Activated CD4-positive, alpha-beta T cell treated with anti-CD3 and anti-CD28 coated beads, Interleukin-2, amount 10 ng/mL, durations not matched to agents 24 days and 14 days (primary cell): ENCODE measurements around the gene CEBPG. TPM values are rescaled to one million over a fixed set of nuclear protein-coding genes. Genes with fewer than 3 reads are reported as not detected.

Source experiments
- DNase-seq: peaks from one replicate; pipeline ENCODE4 v3.0.0; 2022
- H3K27ac Mint-ChIP-seq: one replicate; pipeline ENCODE4 v1.8.0; 2022; ENCODE audit warnings: mild to moderate bottlenecking, mixed read lengths
- H3K27me3 Mint-ChIP-seq: one replicate; pipeline ENCODE4 v1.8.0; 2022; ENCODE audit warnings: mixed read lengths
- H3K36me3 Mint-ChIP-seq: one replicate; pipeline ENCODE4 v1.8.0; 2022; ENCODE audit warnings: low read depth, mild to moderate bottlenecking, mixed read lengths
- H3K4me1 Mint-ChIP-seq: one replicate; pipeline ENCODE4 v1.8.0; 2021; ENCODE audit warnings: mixed read lengths
- H3K4me3 Mint-ChIP-seq: one replicate; pipeline ENCODE4 v1.8.0; 2022; ENCODE audit warnings: mild to moderate bottlenecking, moderate library complexity, mixed read lengths
- H3K9me3 Mint-ChIP-seq: one replicate; pipeline ENCODE4 v1.8.0; 2021; ENCODE audit warnings: mixed read lengths
- intact Hi-C: fragments of 100-400 bp; cut with micrococcal nuclease; formaldehyde crosslinking; loops from one replicate; pipeline ENCODE4 v1.15.1; 2023
- total RNA-seq: library from RNA; stranded (reverse); gene quantifications from 2 replicates; pipeline ENCODE4 v1.2.3, GENCODE V29; 2022

The CEBPG gene
- total RNA-seq, 1 donor from 2014 or later: 29.7 TPM

DNA sequence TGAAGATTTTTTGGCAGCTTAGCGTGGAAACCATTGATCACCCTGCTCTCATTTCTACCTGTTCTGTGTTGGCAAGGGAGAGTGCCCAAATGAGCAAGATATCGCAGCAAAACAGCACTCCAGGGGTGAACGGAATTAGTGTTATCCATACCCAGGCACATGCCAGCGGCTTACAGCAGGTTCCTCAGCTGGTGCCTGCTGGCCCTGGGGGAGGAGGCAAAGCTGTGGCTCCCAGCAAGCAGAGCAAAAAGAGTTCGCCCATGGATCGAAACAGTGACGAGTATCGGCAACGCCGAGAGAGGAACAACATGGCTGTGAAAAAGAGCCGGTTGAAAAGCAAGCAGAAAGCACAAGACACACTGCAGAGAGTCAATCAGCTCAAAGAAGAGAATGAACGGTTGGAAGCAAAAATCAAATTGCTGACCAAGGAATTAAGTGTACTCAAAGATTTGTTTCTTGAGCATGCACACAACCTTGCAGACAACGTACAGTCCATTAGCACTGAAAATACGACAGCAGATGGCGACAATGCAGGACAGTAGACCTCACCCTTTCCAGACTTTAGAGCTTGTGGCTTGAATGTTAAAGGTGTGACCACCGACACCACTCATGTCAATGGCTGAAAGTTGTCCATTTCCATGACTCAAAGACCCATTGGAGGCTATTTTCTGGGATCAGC, 5.8 kb downstream of the CEBPG start:
- no peaks in the 10 kb centered on the region for H3K9me3 Mint-ChIP-seq
- H3K27ac Mint-ChIP-seq: no peak overlapping the region
- peaks cover 39% of the 10 kb centered on the region for H3K4me1 Mint-ChIP-seq
- no peaks in the 10 kb centered on the region for H3K27me3 Mint-ChIP-seq
- H3K4me3 Mint-ChIP-seq: no peak overlapping the region
- peaks cover 34% of the 10 kb centered on the region for H3K36me3 Mint-ChIP-seq
- intact Hi-C loops: loop anchor here (10.0 kb wide), 2 partner anchors 404 to 704 kb away; partner anchors contain the start of genes ANKRD27, CEP89, FAAP24 and RGS9BP
- DNase-seq: no peak

DNA sequence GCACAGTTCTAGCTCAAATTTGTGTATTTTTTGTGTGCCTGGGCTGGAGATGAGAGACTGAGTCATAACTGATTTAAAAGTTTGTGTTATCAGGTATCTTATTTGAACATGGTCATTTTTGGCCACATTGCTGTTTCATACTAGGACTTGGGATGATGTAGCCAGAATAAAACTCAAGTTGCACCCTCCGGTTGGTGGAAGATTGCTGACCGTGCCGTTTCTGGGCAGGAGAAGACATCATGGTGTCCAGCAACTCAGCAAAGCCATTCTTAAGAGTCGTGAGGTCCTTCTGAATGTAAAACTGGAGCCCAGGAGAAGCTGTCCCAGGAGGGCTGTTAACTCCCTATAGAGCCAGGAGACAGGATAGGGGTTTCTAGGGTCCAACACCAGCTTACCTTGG, 7.6 kb downstream of the CEBPG start:
- Mint-ChIP-seq H3K4me1 (peaks cover 21% of the 10 kb centered on the region), H3K9me3 (no peaks in the 10 kb centered on the region), H3K36me3 (peaks cover 25% of the 10 kb centered on the region), H3K27ac (no peak overlapping the region), H3K4me3 (no peak overlapping the region), H3K27me3 (no peaks in the 10 kb centered on the region)
- DNase-seq: no peak
- intact Hi-C loops: no loop called here

DNA sequence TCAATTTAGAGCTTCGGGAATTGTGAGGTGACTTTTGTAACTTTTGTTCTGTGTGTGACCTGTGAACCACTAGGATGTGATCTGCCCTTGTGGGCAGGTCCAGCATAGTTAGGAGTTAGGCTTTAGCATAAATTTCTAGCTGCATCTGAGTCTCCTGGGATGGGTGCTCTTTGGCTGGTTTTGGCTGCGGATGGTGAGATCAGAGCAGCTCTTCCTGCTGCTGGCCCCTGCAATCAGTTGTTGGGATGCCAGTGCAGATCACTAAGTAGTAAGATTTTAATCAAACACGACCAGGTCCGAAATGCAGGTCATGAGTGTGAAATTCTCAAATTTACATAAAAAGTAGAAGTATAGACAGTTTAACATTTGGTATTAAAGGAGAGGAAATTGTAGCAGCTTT, 8.5 kb downstream of the CEBPG start:
- DNase-seq: no peak
- Mint-ChIP-seq H3K9me3 (no peaks in the 10 kb centered on the region), H3K4me3 (no peak overlapping the region), H3K27me3 (no peaks in the 10 kb centered on the region), H3K4me1 (peaks cover 13% of the 10 kb centered on the region), H3K36me3 (peaks cover 22% of the 10 kb centered on the region), H3K27ac (no peak overlapping the region)
- intact Hi-C loops: no loop called here

DNA sequence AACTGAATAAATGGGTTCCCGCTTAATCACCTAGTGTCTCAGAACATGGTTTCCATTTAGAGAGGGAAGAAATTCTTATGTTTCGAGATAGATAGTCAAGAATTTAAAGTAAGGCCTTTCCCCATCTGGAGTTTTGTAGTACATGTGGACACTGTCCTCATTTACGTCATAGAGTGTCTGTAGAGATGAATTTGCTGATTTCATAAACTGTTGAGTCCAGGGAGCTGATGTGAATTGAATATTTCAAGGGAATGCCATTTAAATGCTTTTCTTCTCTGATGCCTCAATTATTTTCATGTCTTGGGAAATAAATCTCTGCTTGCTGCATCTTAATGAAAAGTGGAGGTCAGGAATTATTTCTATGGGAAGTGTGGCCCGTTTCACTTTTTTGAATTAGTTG, 9.5 kb downstream of the CEBPG start:
- DNase-seq: no peak
- intact Hi-C loops: no loop called here
- no peaks in the 10 kb centered on the region for H3K9me3 Mint-ChIP-seq
- no peak overlapping the region for H3K27ac Mint-ChIP-seq
- H3K4me3 Mint-ChIP-seq: no peak overlapping the region
- H3K36me3 Mint-ChIP-seq: peaks cover 22% of the 10 kb centered on the region
- peaks cover 7% of the 10 kb centered on the region for H3K4me1 Mint-ChIP-seq
- no peaks in the 10 kb centered on the region for H3K27me3 Mint-ChIP-seq

DNA sequence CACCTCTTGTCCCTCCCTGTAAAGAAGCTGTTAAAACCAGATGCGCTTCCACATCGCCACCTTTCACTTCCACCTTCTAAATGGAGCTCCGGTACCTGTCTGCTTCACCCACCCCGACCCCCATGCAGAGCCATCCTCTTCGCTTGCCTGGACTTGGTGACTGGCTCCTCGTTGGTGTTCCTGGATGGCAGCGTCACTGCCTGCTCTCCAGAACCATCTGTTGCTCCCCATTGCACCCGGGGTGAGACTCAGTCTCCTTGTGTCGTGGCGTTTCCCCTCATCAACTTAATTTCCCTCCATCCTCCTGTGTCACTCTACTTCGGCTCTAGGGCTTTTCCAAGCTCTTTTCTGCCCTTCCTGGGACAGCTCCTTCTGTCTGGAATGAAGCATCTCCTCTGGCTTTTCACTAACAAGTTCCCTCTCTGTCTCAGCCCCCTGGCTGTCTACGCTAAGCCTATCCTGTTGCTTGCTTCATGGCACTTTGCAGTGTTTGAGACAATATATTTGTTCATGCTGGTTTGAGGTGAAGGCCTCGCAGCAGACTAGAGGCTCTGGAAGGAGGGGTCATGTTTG, 10.3 kb downstream of the CEBPG start:
- no peaks in the 10 kb centered on the region for H3K27me3 Mint-ChIP-seq
- DNase-seq: no peak
- H3K27ac Mint-ChIP-seq: no peak overlapping the region

DNA sequence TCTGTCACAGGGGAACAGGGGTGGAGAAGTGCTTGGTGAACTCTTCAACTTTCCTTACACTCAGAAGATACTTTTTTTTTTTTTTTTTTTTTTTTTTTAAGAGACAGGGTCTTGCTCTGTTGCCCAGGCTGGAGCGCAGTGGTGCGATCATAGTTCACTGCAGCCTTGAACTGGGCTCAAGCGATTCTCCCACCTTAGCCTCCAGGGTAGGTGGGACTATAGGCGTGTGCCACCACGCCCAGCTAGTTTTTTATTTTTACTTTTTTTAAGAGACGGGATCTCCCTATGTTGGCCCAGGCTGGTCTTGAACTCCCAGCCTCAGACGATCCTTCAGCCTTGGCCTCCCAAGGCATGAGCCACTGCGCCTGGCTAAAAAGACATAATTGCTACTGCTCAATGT, 11.5 kb downstream of the CEBPG start:
- peaks cover 2% of the 10 kb centered on the region for H3K4me1 Mint-ChIP-seq
- H3K4me3 Mint-ChIP-seq: no peak overlapping the region
- no peak for DNase-seq
- no peaks in the 10 kb centered on the region for H3K9me3 Mint-ChIP-seq
- peaks cover 11% of the 10 kb centered on the region for H3K36me3 Mint-ChIP-seq
- no peaks in the 10 kb centered on the region for H3K27me3 Mint-ChIP-seq
- no peak overlapping the region for H3K27ac Mint-ChIP-seq
- intact Hi-C loops: no loop called here

More for the DNA sequence above, 10.3 kb downstream of the CEBPG start:
- H3K4me3 Mint-ChIP-seq: no peak overlapping the region
- peaks cover 22% of the 10 kb centered on the region for H3K36me3 Mint-ChIP-seq
- H3K9me3 Mint-ChIP-seq: no peaks in the 10 kb centered on the region
- intact Hi-C loops: no loop called here
- H3K4me1 Mint-ChIP-seq: peaks cover 5% of the 10 kb centered on the region

DNA sequence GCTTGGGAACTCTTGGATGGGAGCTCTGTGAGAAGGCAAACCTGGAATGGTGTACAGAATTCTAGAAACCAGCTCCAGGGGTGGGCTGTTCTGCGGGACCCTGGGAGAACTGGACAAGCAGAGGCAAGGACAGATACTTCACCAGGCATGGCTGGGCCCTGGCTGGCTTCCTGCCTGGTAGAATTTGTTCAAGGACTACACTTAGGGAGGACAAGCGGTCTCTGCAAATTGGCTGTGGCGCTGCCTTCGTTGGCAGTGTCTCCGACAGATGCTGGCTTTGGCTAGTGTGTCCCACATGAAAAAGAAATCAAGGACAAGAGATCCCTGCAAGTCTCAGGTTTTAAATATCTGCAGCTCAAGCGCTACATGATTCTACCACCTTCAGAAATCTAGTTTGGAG, 12.4 kb downstream of the CEBPG start:
- no peak overlapping the region for H3K4me3 Mint-ChIP-seq
- intact Hi-C loops: no loop called here
- peaks cover 9% of the 10 kb centered on the region for H3K36me3 Mint-ChIP-seq

DNA sequence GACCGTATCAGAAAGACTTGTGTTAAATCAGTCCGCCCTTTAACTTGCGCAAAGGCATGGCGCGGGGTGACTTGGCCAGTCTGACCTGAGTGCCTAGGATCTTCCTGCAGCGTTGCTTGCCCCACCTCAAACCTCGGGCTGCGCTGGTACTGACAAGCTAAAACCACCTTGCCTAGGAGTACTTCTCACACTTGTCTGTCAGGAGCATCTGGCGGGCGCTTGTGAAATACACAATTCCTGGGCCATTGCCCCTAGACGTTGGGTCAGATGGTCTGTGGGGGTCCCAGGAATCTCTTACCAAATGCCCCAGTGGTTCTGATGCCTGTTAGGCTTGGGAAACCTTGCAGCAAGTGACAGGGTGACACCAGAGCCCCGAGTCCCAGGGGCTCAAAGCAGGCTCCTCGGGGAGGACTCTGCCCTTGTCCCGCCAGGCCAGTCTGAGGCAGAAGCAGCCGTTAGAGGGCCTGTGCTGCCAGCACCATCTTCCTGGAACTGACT, 12.9 kb downstream of the CEBPG start:
- intact Hi-C loops: no loop called here
- Mint-ChIP-seq H3K36me3 (peaks cover 6% of the 10 kb centered on the region), H3K4me1 (no peaks in the 10 kb centered on the region), H3K27me3 (no peaks in the 10 kb centered on the region), H3K4me3 (no peak overlapping the region), H3K27ac (no peak overlapping the region), H3K9me3 (no peaks in the 10 kb centered on the region)
- DNase-seq: no peak

More for the DNA sequence above, 12.4 kb downstream of the CEBPG start:
- H3K27ac Mint-ChIP-seq: no peak overlapping the region
- H3K27me3 Mint-ChIP-seq: no peaks in the 10 kb centered on the region
- DNase-seq: no peak
- no peaks in the 10 kb centered on the region for H3K9me3 Mint-ChIP-seq
- H3K4me1 Mint-ChIP-seq: peaks cover 2% of the 10 kb centered on the region

DNA sequence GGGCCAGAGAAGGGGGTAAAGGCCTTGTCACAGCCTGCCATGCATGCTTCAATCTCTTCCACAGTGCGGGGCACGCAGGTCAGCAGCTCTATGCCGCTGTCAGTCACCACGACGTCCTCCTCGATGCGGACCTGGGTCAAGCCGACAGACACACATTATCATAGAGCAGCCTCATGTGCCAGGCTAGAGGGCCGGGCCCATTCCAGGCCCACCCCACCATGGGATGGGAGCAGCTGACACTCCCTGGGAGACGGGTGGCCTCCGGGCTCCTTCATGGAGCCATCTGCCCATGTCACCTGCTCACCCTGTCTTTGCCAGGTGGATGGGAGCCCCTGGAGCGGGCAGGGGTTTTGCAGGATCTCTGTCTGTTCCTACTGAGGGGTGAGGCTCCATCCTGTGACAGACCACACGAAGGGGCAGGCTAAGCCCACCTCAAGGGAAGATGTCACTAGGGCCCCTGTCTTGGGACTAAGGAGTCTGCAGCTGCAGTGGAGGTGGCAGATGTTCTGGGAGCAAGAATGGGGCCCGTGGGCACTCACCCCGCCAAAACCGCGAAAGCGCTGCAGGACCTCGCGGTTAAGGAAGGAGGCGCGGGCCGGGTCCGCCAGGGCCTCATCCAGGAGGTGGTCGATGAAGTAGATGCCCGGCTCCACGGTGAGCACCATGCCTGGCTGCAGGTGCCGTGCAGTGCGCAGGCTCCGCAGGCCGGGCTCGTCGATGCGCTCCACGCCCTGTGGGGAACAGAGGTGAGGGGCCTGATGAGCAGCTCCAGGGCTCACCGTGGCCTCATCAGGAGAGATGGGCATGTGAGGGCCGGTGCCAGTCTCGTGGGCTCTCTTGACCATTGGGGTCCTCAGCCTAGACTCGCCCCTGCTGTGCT, 14.1 kb downstream of the CEBPG start:
- H3K4me1 Mint-ChIP-seq: no peaks in the 10 kb centered on the region
- no peaks in the 10 kb centered on the region for H3K27me3 Mint-ChIP-seq
- H3K4me3 Mint-ChIP-seq: no peak overlapping the region
- H3K36me3 Mint-ChIP-seq: peaks cover 3% of the 10 kb centered on the region
- no peaks in the 10 kb centered on the region for H3K9me3 Mint-ChIP-seq
- no peak for DNase-seq
- H3K27ac Mint-ChIP-seq: no peak overlapping the region
- intact Hi-C loops: no loop called here

DNA sequence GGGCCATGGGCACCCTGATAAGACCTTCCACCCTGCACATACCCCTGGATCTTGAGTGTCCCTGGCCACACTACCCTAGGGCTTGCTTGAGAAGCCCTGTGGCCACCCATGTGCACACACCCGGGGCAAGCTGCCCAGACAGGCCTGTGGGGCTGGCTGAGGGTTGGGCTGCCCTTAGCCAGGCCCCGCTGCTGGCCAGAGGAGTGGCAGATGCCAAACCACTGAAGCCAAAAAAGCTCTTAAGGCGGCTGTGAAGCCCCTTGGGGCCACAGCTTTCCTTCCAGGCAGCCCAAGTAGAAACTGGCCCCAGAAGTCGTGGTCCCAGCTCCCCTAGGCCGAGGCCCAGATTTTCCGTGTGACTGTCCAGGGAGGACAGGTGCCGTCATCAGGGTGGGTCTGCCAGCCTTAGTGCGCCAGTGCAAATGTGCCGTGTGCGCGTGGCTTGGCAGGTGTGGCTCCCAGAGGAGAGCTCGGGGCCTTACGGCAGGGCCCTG, 14.8 kb downstream of the CEBPG start:
- Mint-ChIP-seq H3K36me3 (peaks cover 3% of the 10 kb centered on the region), H3K27ac (no peak overlapping the region), H3K9me3 (no peaks in the 10 kb centered on the region), H3K4me3 (no peak overlapping the region), H3K4me1 (no peaks in the 10 kb centered on the region), H3K27me3 (no peaks in the 10 kb centered on the region)
- intact Hi-C loops: no loop called here
- DNase-seq: no peak

DNA sequence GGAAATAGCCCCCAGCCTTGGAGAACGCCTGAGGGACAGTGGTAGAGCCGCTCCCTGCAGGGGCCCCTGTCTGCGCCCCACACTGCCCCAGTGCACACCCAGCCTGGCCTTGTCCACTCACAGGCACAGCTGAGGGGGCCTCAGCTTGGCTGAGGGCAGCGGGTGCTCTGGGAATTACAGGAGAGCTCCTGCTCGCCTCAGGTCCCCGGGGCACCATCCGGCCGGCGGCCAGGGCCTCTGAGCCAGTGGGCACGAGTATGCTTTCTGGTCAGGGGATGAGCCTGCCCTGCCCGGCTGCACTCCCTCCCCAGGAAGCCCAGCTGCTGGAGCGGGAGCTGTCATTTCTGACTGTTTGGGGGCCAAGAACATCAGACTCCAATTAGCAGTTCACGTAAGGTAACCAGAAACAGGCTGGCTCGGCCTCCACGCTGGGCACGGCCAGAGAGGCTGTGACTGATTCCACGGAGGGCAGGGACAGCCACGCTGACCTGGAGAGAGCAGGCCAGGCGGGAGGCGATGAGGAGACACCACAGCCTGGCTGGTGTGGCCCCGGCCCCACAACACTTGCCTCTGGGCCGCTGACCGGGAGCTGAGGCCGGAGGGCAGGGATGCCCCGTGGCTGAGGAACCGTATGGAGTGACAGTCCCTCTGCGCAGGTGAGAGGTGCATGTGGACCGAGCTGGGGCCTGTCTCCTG, 15.4 kb downstream of the CEBPG start:
- DNase-seq: no peak
- H3K27ac Mint-ChIP-seq: no peak overlapping the region
- no peaks in the 10 kb centered on the region for H3K4me1 Mint-ChIP-seq
- no peaks in the 10 kb centered on the region for H3K9me3 Mint-ChIP-seq
- H3K36me3 Mint-ChIP-seq: peaks cover 2% of the 10 kb centered on the region
- no peak overlapping the region for H3K4me3 Mint-ChIP-seq
- no peaks in the 10 kb centered on the region for H3K27me3 Mint-ChIP-seq
- intact Hi-C loops: no loop called here

DNA sequence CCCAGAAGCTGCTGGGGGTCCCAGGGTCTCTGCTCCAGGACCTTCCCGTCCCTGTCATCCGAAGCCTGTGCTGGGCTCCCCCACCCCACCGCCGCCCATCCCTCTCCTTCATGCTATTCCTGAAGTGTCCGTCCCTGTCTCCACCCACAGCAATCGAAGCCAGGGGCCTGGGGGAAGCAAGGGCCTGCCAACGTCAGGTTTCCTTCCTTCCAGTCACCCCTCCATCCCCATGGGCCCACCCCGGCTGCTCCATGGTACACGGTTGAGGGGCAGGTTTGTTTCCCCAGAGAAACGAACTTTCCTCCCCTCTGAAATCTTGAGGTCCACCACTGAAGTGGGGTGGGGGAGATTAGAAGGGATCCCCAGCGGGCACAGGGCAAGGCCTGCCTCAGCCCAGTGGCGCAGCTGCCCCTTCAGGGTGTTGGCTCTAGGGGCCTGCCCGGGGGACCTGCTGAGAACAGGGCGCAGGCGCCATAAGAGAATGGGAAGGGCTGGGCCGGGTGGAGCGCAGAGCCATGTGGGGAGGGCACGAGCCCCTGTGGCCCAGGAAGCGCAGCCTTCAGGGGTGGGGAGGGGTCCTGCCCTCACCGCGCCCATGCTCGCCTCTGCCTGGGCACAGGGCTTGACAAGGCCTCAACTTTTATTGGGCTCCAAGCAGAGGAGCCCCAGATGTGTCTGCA, 16.1 kb downstream of the CEBPG start:
- no peak overlapping the region for H3K27ac Mint-ChIP-seq
- no peaks in the 10 kb centered on the region for H3K9me3 Mint-ChIP-seq
- no peak overlapping the region for H3K4me3 Mint-ChIP-seq
- DNase-seq: no peak
- H3K27me3 Mint-ChIP-seq: no peaks in the 10 kb centered on the region
- H3K36me3 Mint-ChIP-seq: no peaks in the 10 kb centered on the region
- H3K4me1 Mint-ChIP-seq: no peaks in the 10 kb centered on the region
- intact Hi-C loops: no loop called here
